GM12891 (cell line): ENCODE measurements around the gene MAB21L4.

ENCODE experiments used
- POLR2A ChIP-seq: IDR thresholded peaks from 2 replicates; pipeline ENCODE4 v1.6.1; 2011; ENCODE audit warnings: low read depth, low read length, control low read depth
- POLR2AphosphoS5 ChIP-seq: IDR thresholded peaks from 2 replicates; pipeline ENCODE4 v1.6.1; 2011; ENCODE audit warnings: low read depth, low read length, control low read depth
- POU2F2 ChIP-seq: IDR thresholded peaks from 2 replicates; pipeline ENCODE4 v1.6.1; 2011; ENCODE audit warnings: low read depth, mild to moderate bottlenecking, control low read depth, low read length, moderate library complexity
- TAF1 ChIP-seq: IDR thresholded peaks from 2 replicates; pipeline ENCODE4 v1.6.1; 2011; ENCODE audit warnings: low read depth, low read length, control low read depth

GRCh38 chr2:240874715-240875227 is 21.2 kb downstream of the MAB21L4 start:
- TF ChIP-seq POLR2A (no peak), POLR2AphosphoS5 (no peak), TAF1 (no peak), POU2F2 (no peak)
